ENCODE data around the gene TMEM175.

Gene TMEM175

GRCh38 chr4:962231-963208, 30.3 kb downstream of the TMEM175 start:
- no peaks in the 10 kb centered on the region for H3K9me3 Mint-ChIP-seq (ENCODE audit: low read depth)
- no peaks in the 10 kb centered on the region for H3K27me3 Mint-ChIP-seq
- H3K4me3 Mint-ChIP-seq = no peak overlapping the region
- no peak overlapping the region for H3K27ac Mint-ChIP-seq
- H3K4me1 Mint-ChIP-seq (ENCODE audit: low read depth) = no peaks in the 10 kb centered on the region
- H3K36me3 Mint-ChIP-seq = no peaks in the 10 kb centered on the region

GRCh38 chr4:963276-964225, 31.3 kb downstream of the TMEM175 start:
- H3K4me3 Mint-ChIP-seq = no peak overlapping the region
- H3K27ac Mint-ChIP-seq = no peak overlapping the region
- H3K27me3 Mint-ChIP-seq = no peaks in the 10 kb centered on the region
- H3K4me1 Mint-ChIP-seq (ENCODE audit: low read depth) = no peaks in the 10 kb centered on the region
- no peaks in the 10 kb centered on the region for H3K36me3 Mint-ChIP-seq
- H3K9me3 Mint-ChIP-seq (ENCODE audit: low read depth) = no peaks in the 10 kb centered on the region

- Mint-ChIP-seq H3K4me1 (ENCODE audit: low read depth) (no peaks in the 10 kb centered on the region), H3K27ac (no peak overlapping the region), H3K27me3 (no peaks in the 10 kb centered on the region), H3K4me3 (no peak overlapping the region), H3K9me3 (ENCODE audit: low read depth) (no peaks in the 10 kb centered on the region), H3K36me3 (no peaks in the 10 kb centered on the region)
Measured at GRCh38 chr4:964346-965025, 32.2 kb downstream of the TMEM175 start.

- Mint-ChIP-seq H3K36me3 (no peaks in the 10 kb centered on the region), H3K9me3 (ENCODE audit: low read depth) (no peaks in the 10 kb centered on the region), H3K4me3 (no peak overlapping the region), H3K27ac (no peak overlapping the region), H3K27me3 (no peaks in the 10 kb centered on the region), H3K4me1 (ENCODE audit: low read depth) (no peaks in the 10 kb centered on the region)
Measured at GRCh38 chr4:965048-965765, 32.9 kb downstream of the TMEM175 start.

- no peak overlapping the region for H3K27ac Mint-ChIP-seq
- H3K9me3 Mint-ChIP-seq (ENCODE audit: low read depth) = no peaks in the 10 kb centered on the region
- H3K27me3 Mint-ChIP-seq = no peaks in the 10 kb centered on the region
- H3K4me3 Mint-ChIP-seq = no peak overlapping the region
- peaks cover 5% of the 10 kb centered on the region for H3K4me1 Mint-ChIP-seq (ENCODE audit: low read depth)
- no peaks in the 10 kb centered on the region for H3K36me3 Mint-ChIP-seq
Measured at GRCh38 chr4:965766-966134, 33.5 kb downstream of the TMEM175 start.

GRCh38 chr4:966266-967112, 34.2 kb downstream of the TMEM175 start:
- Mint-ChIP-seq H3K9me3 (ENCODE audit: low read depth) (no peaks in the 10 kb centered on the region), H3K27me3 (no peaks in the 10 kb centered on the region), H3K4me1 (ENCODE audit: low read depth) (peaks cover 11% of the 10 kb centered on the region), H3K27ac (no peak overlapping the region), H3K4me3 (no peak overlapping the region), H3K36me3 (no peaks in the 10 kb centered on the region)

- Mint-ChIP-seq H3K9me3 (ENCODE audit: low read depth) (no peaks in the 10 kb centered on the region), H3K4me1 (ENCODE audit: low read depth) (peaks cover 11% of the 10 kb centered on the region), H3K27me3 (no peaks in the 10 kb centered on the region), H3K27ac (no peak overlapping the region), H3K4me3 (no peak overlapping the region), H3K36me3 (no peaks in the 10 kb centered on the region)
Measured at GRCh38 chr4:967113-968104, 35.1 kb downstream of the TMEM175 start.

- H3K27me3 Mint-ChIP-seq = no peaks in the 10 kb centered on the region
- H3K27ac Mint-ChIP-seq = no peak overlapping the region
- no peak overlapping the region for H3K4me3 Mint-ChIP-seq
- no peaks in the 10 kb centered on the region for H3K9me3 Mint-ChIP-seq (ENCODE audit: low read depth)
- H3K4me1 Mint-ChIP-seq (ENCODE audit: low read depth) = peaks cover 11% of the 10 kb centered on the region
- no peaks in the 10 kb centered on the region for H3K36me3 Mint-ChIP-seq
Measured at GRCh38 chr4:968221-968620, 36.0 kb downstream of the TMEM175 start.

GRCh38 chr4:968621-969394, 36.5 kb downstream of the TMEM175 start:
- Mint-ChIP-seq H3K36me3 (no peaks in the 10 kb centered on the region), H3K27ac (no peak overlapping the region)

GRCh38 chr4:970046-970745, 37.9 kb downstream of the TMEM175 start:
- Mint-ChIP-seq H3K36me3 (no peaks in the 10 kb centered on the region), H3K27me3 (no peaks in the 10 kb centered on the region), H3K4me1 (ENCODE audit: low read depth) (peaks cover 11% of the 10 kb centered on the region), H3K27ac (no peak overlapping the region), H3K9me3 (ENCODE audit: low read depth) (no peaks in the 10 kb centered on the region), H3K4me3 (peak overlapping the region; percentile 27)

More at GRCh38 chr4:968621-969394, 36.5 kb downstream of the TMEM175 start:
- peaks cover 11% of the 10 kb centered on the region for H3K4me1 Mint-ChIP-seq (ENCODE audit: low read depth)
- no peaks in the 10 kb centered on the region for H3K9me3 Mint-ChIP-seq (ENCODE audit: low read depth)
- H3K27me3 Mint-ChIP-seq = no peaks in the 10 kb centered on the region
- no peak overlapping the region for H3K4me3 Mint-ChIP-seq

- H3K27me3 Mint-ChIP-seq = no peaks in the 10 kb centered on the region
- peaks cover 11% of the 10 kb centered on the region for H3K4me1 Mint-ChIP-seq (ENCODE audit: low read depth)
- H3K4me3 Mint-ChIP-seq = peak overlapping the region; percentile 27
- no peaks in the 10 kb centered on the region for H3K9me3 Mint-ChIP-seq (ENCODE audit: low read depth)
- no peaks in the 10 kb centered on the region for H3K36me3 Mint-ChIP-seq
- H3K27ac Mint-ChIP-seq = no peak overlapping the region
Measured at GRCh38 chr4:970854-971520, 38.7 kb downstream of the TMEM175 start.

Measured in activated naive CD8-positive, alpha-beta T cell (primary cell).